K562 (cell line): ENCODE data around the gene APC2. TPM values are rescaled to one million over a fixed set of nuclear protein-coding genes. Genes with fewer than 3 reads are reported as not detected.

Source experiments
- ATF6 ChIP-seq: sonication (generic); formaldehyde crosslinking; IDR thresholded peaks from 2 replicates; pipeline ENCODE4 v1.4.0; 2020; ENCODE audit warnings: mild to moderate bottlenecking, missing genetic modification reagents
- CBX3 ChIP-seq, 2 experiments: IDR thresholded peaks; 1 replicate in 1 of 2; 2 replicates in 1 of 2; pipeline ENCODE4 v1.6.1; 2012; ENCODE audit warnings: inconsistent platforms in 2 of 2, low read length in 2 of 2, borderline replicate concordance in 1 of 2, control low read depth in 1 of 2
- HDAC1 ChIP-seq, 2 experiments: fragments of 450-650 bp; IDR thresholded peaks; 2 replicates each; pipeline ENCODE4 v1.6.1; 2016 to 2017; ENCODE audit warnings: inconsistent platforms in 1 of 2, mild to moderate bottlenecking in 1 of 2, moderate library complexity in 1 of 2
- HDGF ChIP-seq: fragments of 450-650 bp; IDR thresholded peaks from 2 replicates; pipeline ENCODE4 v1.6.1; 2016
- HMGN3 ChIP-seq: IDR thresholded peaks from 2 replicates; pipeline ENCODE4 v1.6.1; 2011; ENCODE audit warnings: borderline replicate concordance, low read depth, mild to moderate bottlenecking, mixed read lengths, low read length; ENCODE audit not compliant: insufficient read length; ENCODE audit errors: extremely low read depth
- PTBP1 ChIP-seq: fragments of 200-400 bp; formaldehyde crosslinking; IDR thresholded peaks from 2 replicates; pipeline ENCODE4 v1.6.1; 2017; ENCODE audit warnings: low read depth, low read length
- RBBP5 ChIP-seq: fragments of 200-600 bp; sonication (generic); IDR thresholded peaks from 2 replicates; pipeline ENCODE4 v1.6.1; 2012; ENCODE audit warnings: borderline replicate concordance, mild to moderate bottlenecking, low read length, control low read depth, inconsistent platforms; ENCODE audit not compliant: insufficient read depth, poor library complexity, severe bottlenecking
- XRCC4 ChIP-seq: IDR thresholded peaks from one replicate; pipeline ENCODE4 v1.6.1; 2011; ENCODE audit not compliant: insufficient read depth, insufficient read length; ENCODE audit errors: extremely low read depth
- ZBTB2 ChIP-seq: fragments of 450-650 bp; IDR thresholded peaks from 2 replicates; pipeline ENCODE4 v1.6.1; 2016; ENCODE audit warnings: antibody characterized with exemption
- ZFX ChIP-seq: sonication (generic); formaldehyde crosslinking; IDR thresholded peaks from 2 replicates; pipeline ENCODE4 v1.8.0; 2022; ENCODE audit warnings: mild to moderate bottlenecking, missing genetic modification reagents, moderate library complexity
- ZNF830 ChIP-seq: fragments of 250-450 bp; sonication (Bioruptor Pico); IDR thresholded peaks from 2 replicates; pipeline ENCODE4 v1.5.0; 2021; ENCODE audit warnings: mild to moderate bottlenecking
- polyA plus RNA-seq, 8 experiments: library from polyadenylated mRNA; depleted of rRNA in 4 of 8; stranded (reverse) in 5 of 8; unstranded in 3 of 8; fragments of >200 nt; fragmentation: Nextera tagmentation in 2 of 8; fragmentation: Illumina TruSeq in 1 of 8; extraction: Ambion mirVana in 2 of 8; extraction: Trizol in 1 of 8; gene quantifications; 2 replicates each; pipeline versions ENCODE4 v1.2.1 to v1.2.3, GENCODE V29; 2011 to 2014; ENCODE audit warnings: inconsistent platforms in 1 of 8, missing spikeins in 1 of 8
- total RNA-seq, 7 experiments: library from RNA; depleted of rRNA in 6 of 7; stranded (reverse); fragments of >200 nt in 6 of 7; fragmentation: Illumina TruSeq in 2 of 7; extraction: Trizol in 2 of 7; gene quantifications; 2 replicates each; pipeline versions ENCODE4 v1.2.1 to v1.2.3, GENCODE V29; 2011 to 2021; ENCODE audit warnings: low replicate concordance in 1 of 7

Gene APC2
- total and polyA plus RNA-seq, 9 of the 15 experiments (the other 6 are each of a cell fraction or from before 2014, with no cell fraction given): 0.01 to 0.40 (median 0.05) TPM; not detected in 3

- TF ChIP-seq HMGN3 (no peak), ZBTB2 (no peak), HDGF (peak; percentile 87), PTBP1 (peak; percentile 97), ZNF830 (CRISPR knock-in tag) (no peak), HDAC1 (IDR thresholded peaks at IDR 0.05) (peak; percentile 74 to 82), ZFX (CRISPR knock-in tag) (no peak; the same call in 1 of the 2 replicates), XRCC4 (no peak), CBX3 (IDR thresholded peaks at IDR 0.05; ENCODE audit: borderline replicate concordance in 1 of 2, low read length in 2 of 2) (peak in 1 of 2 experiments; percentile 85; a peak in 2 of 3 replicates), ATF6 (CRISPR knock-in tag) (no peak), RBBP5 (peak; percentile 43)
Observed at GRCh38 chr19:1400281-1401137, 49.4 kb upstream of the APC2 start (continued).
